ENCODE results near the gene ABCA9.

GRCh38 chr17:69057280-69057679 lies 3.4 kb downstream of the ABCA9 start:
- TF ChIP-seq ZNF777 (tag by site-specific recombination; IDR thresholded peaks at IDR 0.05; ENCODE audit: borderline replicate concordance) (no peak), ZNF426 (tag by site-specific recombination; IDR thresholded peaks at IDR 0.05) (no peak), ZNF747 (tag by site-specific recombination; IDR thresholded peaks at IDR 0.05) (no peak), HOXD13 (CRISPR knock-in tag; IDR thresholded peaks at IDR 0.05; ENCODE audit: borderline replicate concordance) (no peak), ZNF23 (tag by site-specific recombination; IDR thresholded peaks at IDR 0.05; ENCODE audit: borderline replicate concordance) (no peak), ZBTB17 (tag by site-specific recombination; IDR thresholded peaks at IDR 0.05) (no peak), ZNF76 (tag by site-specific recombination; IDR thresholded peaks at IDR 0.05; ENCODE audit: borderline replicate concordance, low read depth) (no peak), ZNF354C (tag by site-specific recombination; IDR thresholded peaks at IDR 0.05; ENCODE audit: borderline replicate concordance, low read depth) (no peak), ZNF335 (tag by site-specific recombination; conservative IDR thresholded peaks at IDR 0.05) (no peak), KLF16 (tag by site-specific recombination; IDR thresholded peaks at IDR 0.05) (no peak)
- TF ChIP-seq, protein P1, sequence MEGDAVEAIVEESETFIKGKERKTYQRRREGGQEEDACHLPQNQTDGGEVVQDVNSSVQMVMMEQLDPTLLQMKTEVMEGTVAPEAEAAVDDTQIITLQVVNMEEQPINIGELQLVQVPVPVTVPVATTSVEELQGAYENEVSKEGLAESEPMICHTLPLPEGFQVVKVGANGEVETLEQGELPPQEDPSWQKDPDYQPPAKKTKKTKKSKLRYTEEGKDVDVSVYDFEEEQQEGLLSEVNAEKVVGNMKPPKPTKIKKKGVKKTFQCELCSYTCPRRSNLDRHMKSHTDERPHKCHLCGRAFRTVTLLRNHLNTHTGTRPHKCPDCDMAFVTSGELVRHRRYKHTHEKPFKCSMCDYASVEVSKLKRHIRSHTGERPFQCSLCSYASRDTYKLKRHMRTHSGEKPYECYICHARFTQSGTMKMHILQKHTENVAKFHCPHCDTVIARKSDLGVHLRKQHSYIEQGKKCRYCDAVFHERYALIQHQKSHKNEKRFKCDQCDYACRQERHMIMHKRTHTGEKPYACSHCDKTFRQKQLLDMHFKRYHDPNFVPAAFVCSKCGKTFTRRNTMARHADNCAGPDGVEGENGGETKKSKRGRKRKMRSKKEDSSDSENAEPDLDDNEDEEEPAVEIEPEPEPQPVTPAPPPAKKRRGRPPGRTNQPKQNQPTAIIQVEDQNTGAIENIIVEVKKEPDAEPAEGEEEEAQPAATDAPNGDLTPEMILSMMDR (tag by site-specific recombination; IDR thresholded peaks at IDR 0.05), result no peak
- TF ChIP-seq, protein P2, sequence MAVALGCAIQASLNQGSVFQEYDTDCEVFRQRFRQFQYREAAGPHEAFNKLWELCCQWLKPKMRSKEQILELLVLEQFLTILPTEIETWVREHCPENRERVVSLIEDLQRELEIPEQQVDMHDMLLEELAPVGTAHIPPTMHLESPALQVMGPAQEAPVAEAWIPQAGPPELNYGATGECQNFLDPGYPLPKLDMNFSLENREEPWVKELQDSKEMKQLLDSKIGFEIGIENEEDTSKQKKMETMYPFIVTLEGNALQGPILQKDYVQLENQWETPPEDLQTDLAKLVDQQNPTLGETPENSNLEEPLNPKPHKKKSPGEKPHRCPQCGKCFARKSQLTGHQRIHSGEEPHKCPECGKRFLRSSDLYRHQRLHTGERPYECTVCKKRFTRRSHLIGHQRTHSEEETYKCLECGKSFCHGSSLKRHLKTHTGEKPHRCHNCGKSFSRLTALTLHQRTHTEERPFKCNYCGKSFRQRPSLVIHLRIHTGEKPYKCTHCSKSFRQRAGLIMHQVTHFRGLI (tag by site-specific recombination; IDR thresholded peaks at IDR 0.05), result no peak
- TF ChIP-seq, protein P3, sequence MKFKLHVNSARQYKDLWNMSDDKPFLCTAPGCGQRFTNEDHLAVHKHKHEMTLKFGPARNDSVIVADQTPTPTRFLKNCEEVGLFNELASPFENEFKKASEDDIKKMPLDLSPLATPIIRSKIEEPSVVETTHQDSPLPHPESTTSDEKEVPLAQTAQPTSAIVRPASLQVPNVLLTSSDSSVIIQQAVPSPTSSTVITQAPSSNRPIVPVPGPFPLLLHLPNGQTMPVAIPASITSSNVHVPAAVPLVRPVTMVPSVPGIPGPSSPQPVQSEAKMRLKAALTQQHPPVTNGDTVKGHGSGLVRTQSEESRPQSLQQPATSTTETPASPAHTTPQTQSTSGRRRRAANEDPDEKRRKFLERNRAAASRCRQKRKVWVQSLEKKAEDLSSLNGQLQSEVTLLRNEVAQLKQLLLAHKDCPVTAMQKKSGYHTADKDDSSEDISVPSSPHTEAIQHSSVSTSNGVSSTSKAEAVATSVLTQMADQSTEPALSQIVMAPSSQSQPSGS (tag by site-specific recombination; IDR thresholded peaks at IDR 0.05; ENCODE audit: low read depth), result no peak
